AG04450 (cell line): ENCODE measurements around the gene ME2. TPM values are rescaled to one million over a fixed set of nuclear protein-coding genes. Genes with fewer than 3 reads are reported as not detected.

Experiments
- CTCF ChIA-PET: fragments of 300-600, 350-600 bp; formaldehyde crosslinking; extraction: SDS; loops from one replicate; lab custom pipeline; 2022; ENCODE audit warnings: antibody characterized with exemption, inconsistent platforms; lab: Charles Lee
- POLR2A ChIA-PET: fragments of 350-600 bp; formaldehyde crosslinking; extraction: SDS; loops from one replicate; lab custom pipeline; 2021; ENCODE audit warnings: antibody characterized with exemption, inconsistent platforms; lab: Yijun Ruan, JAX
- DNase-seq: peaks from one replicate; pipeline ENCODE4 v3.0.0-alpha.2; 2011; ENCODE audit warnings: low read depth, low spot score
- H3K27ac ChIP-seq: one replicate; pipeline ENCODE4 v1.5.1; 2012; ENCODE audit warnings: low read depth, low read length, control low read depth
- H3K27me3 ChIP-seq: one replicate; pipeline ENCODE4 v1.6.0; 2012; ENCODE audit warnings: low read length; ENCODE audit not compliant: control insufficient read depth, insufficient read depth
- H3K4me3 ChIP-seq: 2 replicates; pipeline ENCODE4 v1.5.1; 2011; ENCODE audit warnings: mild to moderate bottlenecking, low read depth, low read length, control low read depth
- H3K9me3 ChIP-seq: 2 replicates; pipeline ENCODE4 v1.5.1; 2012; ENCODE audit warnings: low read length; ENCODE audit not compliant: control insufficient read depth, insufficient read depth
- polyA plus RNA-seq: library from polyadenylated mRNA; depleted of rRNA; stranded (reverse); fragments of >200 nt; gene quantifications from 2 replicates; pipeline ENCODE4 v1.2.3, GENCODE V29; 2011
- TF ChIP-seq, protein P1 (sequence below): IDR thresholded peaks from 2 replicates; pipeline ENCODE4 v1.5.1; 2011; ENCODE audit warnings: low read depth, low read length, control low read depth, inconsistent platforms

Gene ME2
- polyA plus RNA-seq, 1 experiment: 51.3 TPM

DNA sequence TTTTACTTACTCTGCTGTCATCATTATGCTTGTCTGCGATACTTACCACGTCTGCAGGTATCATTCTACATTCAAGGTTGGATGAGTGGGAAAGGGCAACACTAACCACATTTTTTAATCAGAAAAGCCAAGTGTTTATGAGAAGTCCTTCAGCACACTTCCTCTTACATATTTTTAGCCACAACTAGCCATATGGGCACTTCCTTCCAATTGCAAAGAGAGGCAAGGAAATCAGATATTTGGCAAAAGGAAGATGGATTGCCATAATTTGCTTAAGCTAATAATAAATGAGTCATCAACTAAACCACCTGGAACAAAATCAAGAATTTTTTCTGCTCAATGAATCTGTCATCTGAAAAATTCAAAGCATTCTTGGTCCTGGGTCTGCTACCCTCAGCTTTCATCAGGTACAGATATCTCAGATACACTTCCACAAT is 42.4 kb upstream of the ME2 start:
- CTCF ChIA-PET: no interaction called here
- POLR2A ChIA-PET: no interaction called here
- DNase-seq: no peak

DNA sequence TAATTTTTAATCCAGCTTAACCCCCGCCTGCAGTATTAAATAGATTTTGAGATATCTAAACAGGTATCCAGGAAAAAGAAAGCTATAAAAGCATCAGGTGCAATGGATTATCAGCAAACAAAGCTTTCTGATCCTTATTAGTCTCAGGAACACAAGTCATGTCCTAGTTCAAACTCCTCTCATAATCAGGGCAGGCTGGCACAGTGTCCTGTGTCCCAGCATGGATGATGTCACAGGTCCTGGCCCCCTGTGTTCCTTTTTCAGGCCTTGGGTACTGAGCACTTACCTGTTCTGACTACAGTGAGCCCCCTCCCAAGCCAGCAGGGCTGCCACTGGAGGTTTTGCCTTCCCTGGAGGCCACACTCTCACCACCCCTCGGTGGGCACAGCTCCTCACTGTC is 39.6 kb upstream of the ME2 start:
- no peak overlapping the region for H3K27ac ChIP-seq
- DNase-seq: no peak
- no peak overlapping the region for H3K4me3 ChIP-seq
- ChIA-PET POLR2A (no interaction called here), CTCF (no interaction called here)
- H3K9me3 ChIP-seq: no peaks in the 10 kb centered on the region
- TF ChIP-seq, protein P1, sequence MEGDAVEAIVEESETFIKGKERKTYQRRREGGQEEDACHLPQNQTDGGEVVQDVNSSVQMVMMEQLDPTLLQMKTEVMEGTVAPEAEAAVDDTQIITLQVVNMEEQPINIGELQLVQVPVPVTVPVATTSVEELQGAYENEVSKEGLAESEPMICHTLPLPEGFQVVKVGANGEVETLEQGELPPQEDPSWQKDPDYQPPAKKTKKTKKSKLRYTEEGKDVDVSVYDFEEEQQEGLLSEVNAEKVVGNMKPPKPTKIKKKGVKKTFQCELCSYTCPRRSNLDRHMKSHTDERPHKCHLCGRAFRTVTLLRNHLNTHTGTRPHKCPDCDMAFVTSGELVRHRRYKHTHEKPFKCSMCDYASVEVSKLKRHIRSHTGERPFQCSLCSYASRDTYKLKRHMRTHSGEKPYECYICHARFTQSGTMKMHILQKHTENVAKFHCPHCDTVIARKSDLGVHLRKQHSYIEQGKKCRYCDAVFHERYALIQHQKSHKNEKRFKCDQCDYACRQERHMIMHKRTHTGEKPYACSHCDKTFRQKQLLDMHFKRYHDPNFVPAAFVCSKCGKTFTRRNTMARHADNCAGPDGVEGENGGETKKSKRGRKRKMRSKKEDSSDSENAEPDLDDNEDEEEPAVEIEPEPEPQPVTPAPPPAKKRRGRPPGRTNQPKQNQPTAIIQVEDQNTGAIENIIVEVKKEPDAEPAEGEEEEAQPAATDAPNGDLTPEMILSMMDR: no peak
- peaks cover 6% of the 10 kb centered on the region for H3K27me3 ChIP-seq

More for the DNA sequence above, 42.4 kb upstream of the ME2 start:
- H3K4me3 ChIP-seq: no peak overlapping the region
- TF ChIP-seq, protein P1: no peak
- peaks cover 3% of the 10 kb centered on the region for H3K27me3 ChIP-seq
- H3K9me3 ChIP-seq: no peaks in the 10 kb centered on the region
- no peak overlapping the region for H3K27ac ChIP-seq

DNA sequence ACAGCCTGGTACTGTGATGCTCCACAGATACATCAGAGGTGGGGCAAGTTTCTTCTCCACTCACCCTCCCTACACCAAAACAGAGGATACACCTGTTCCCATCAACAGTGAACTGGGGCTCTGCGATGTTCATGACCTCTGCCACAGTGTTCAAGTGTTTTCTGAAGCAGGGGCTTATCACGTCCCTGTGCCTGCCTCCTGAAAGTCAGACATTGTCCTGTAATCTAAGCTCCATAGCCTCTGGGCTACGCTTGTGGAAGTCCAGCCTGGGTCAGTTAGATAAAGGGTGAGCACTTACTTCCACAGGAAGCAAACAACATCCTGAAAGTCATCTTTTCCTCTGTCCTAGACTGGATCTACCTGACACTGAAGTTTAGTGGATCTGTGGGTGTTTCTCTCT is 38.9 kb upstream of the ME2 start:
- DNase-seq: no peak
- ChIA-PET POLR2A (no interaction called here), CTCF (no interaction called here)
- H3K27ac ChIP-seq: no peak overlapping the region
- peaks cover 6% of the 10 kb centered on the region for H3K27me3 ChIP-seq
- TF ChIP-seq, protein P1: no peak
- no peaks in the 10 kb centered on the region for H3K9me3 ChIP-seq
- H3K4me3 ChIP-seq: no peak overlapping the region

DNA sequence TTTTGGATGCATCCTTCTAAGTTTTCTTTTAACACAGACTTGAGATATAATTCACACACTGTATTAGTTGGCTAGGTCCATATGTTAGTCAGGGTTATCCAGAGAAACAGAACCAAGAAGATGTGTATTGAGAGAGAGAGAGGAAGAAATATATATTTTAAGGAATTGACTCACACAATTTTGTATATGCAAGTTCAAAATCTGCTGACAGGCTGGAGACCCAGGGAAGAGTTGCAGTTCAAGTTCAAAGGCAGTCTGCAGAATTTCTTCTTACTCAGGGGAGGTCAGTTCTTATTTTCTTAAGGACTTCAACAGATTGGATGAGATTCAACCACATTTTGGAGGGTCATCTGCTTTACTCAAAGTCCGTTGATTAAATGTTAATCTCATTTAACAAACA is 36.1 kb upstream of the ME2 start:
- no peak overlapping the region for H3K4me3 ChIP-seq
- H3K27ac ChIP-seq: no peak overlapping the region
- H3K9me3 ChIP-seq: no peaks in the 10 kb centered on the region
- TF ChIP-seq, protein P1: no peak
- ChIA-PET CTCF (interaction anchor here (1.1 kb wide), 1 partner anchor 208 kb away, joined by 3 read pairs; no protein-coding TSS in a partner anchor), POLR2A (interaction anchor here (0.5 to 0.7 kb wide), 2 partner anchors 14 to 299 kb away, joined by 5 to 11 read pairs; no protein-coding TSS in a partner anchor)
- DNase-seq: no peak
- H3K27me3 ChIP-seq: peaks cover 6% of the 10 kb centered on the region

DNA sequence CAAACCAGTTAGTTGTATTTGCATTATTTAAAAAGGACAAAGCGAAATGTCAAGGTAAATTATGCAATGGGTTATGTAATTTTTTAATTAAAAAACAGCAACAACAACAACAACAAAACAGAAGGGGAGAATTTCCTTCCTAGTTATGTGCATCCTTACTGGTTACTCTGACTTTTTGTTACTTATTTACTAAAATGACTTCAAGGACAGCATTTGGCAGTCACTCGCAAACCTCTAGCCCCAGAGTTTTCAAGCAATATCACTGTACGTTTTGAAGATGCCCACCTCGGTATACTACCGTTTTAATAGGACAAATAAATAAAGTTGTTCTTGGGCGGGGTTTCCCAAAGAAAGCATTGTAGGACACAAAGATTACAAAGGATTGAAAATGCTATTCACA is 34.4 kb upstream of the ME2 start:
- H3K9me3 ChIP-seq: no peaks in the 10 kb centered on the region
- peaks cover 6% of the 10 kb centered on the region for H3K27me3 ChIP-seq
- CTCF ChIA-PET: no interaction called here
- POLR2A ChIA-PET: no interaction called here
- TF ChIP-seq, protein P1: no peak
- DNase-seq: no peak
- H3K4me3 ChIP-seq: no peak overlapping the region
- H3K27ac ChIP-seq: no peak overlapping the region
